ENCODE results near the gene TCHP. TPM values are rescaled to one million over a fixed set of nuclear protein-coding genes. Genes with fewer than 3 reads are reported as not detected.

Gene TCHP
- total and polyA plus RNA-seq, 2 of the 13 experiments (the other 11 are each of a cell fraction or from before 2014, with no cell fraction given): 6.7 to 12.2 TPM

- Histone ChIP-seq H4K20me1 (ENCODE audit: insufficient read depth, low read length) (no peaks in the 10 kb centered on the region), H3K27me3 (ENCODE audit: control insufficient read depth in 1 of 2, insufficient read depth in 2 of 2, low read length in 2 of 2) (no peaks in the 10 kb centered on the region), H3K9me3 (ENCODE audit: low read length) (no peaks in the 10 kb centered on the region), H3K9ac (ENCODE audit: insufficient read depth, low read depth, low read length) (no peak overlapping the region), H3K79me2 (ENCODE audit: insufficient read depth, low read length) (no peaks in the 10 kb centered on the region), H2AFZ (ENCODE audit: low read length) (no peak overlapping the region), H3K36me3 (replicated peaks in 1 of 2; ENCODE audit: control insufficient read depth in 1 of 2, insufficient read depth in 2 of 2, low read length in 2 of 2) (peaks cover 8 to 35% of the 10 kb centered on the region in 2 experiments), H3K4me1 (ENCODE audit: insufficient read depth, low read length) (peaks cover 44% of the 10 kb centered on the region), H3K27ac (ENCODE audit: extremely low read length, insufficient read depth, low read length) (no peak overlapping the region), H3K4me3 (replicated peaks in 1 of 3; ENCODE audit: insufficient read depth in 1 of 3, low read depth in 2 of 3, low read length in 3 of 3) (no peak overlapping the region), H3K4me2 (ENCODE audit: low read depth, low read length) (no peak overlapping the region)
- ChIA-PET CTCF (ENCODE audit: low intra/inter-chr PET ratio, low total read pairs) (no interaction called here), POLR2A (interaction anchor here (1.4 kb wide), 1 partner anchor 58 kb away, joined by 3 read pairs; the partner anchor contains the start of gene ANKRD13A)
- 96% methylated on average over 6 of the region's 6 CpGs for WGBS (ENCODE audit: low lambda C conversion rate)
- no TSS peak for BruUV-seq (replicated peaks)
- intact Hi-C loops (cut with micrococcal nuclease; ENCODE audit: unreplicated experiment): no loop called here
- ATAC-seq: no peak
- in situ Hi-C loops (cut with HindIII; ENCODE audit: extremely low pct_ligation_motif_present, low pct_unique_long_range_greater_than_20kb): no loop called here
- FAIRE-seq: no peak
- DNase-seq (ENCODE audit: low spot score): no peak
- TF ChIP-seq ZNF83 (CRISPR knock-in tag; IDR thresholded peaks at IDR 0.05; ENCODE audit: borderline replicate concordance) (no peak), TBX3 (IDR thresholded peaks at IDR 0.05; ENCODE audit: borderline replicate concordance) (no peak), FLYWCH1 (CRISPR knock-in tag; IDR thresholded peaks at IDR 0.05) (no peak), SMAD3 (CRISPR knock-in tag; IDR thresholded peaks at IDR 0.05) (no peak), ETS1 (CRISPR knock-in tag; IDR thresholded peaks at IDR 0.05) (no peak), ZNF781 (CRISPR knock-in tag; IDR thresholded peaks at IDR 0.05; ENCODE audit: borderline replicate concordance, not compliant biosample characterization) (no peak), MXD3 (CRISPR knock-in tag; IDR thresholded peaks at IDR 0.05) (no peak), GMEB2 (CRISPR knock-in tag; IDR thresholded peaks at IDR 0.05; ENCODE audit: low read depth) (no peak), ZNF841 (CRISPR knock-in tag; IDR thresholded peaks at IDR 0.05; ENCODE audit: borderline replicate concordance) (no peak)
- TF ChIP-seq, protein P1, sequence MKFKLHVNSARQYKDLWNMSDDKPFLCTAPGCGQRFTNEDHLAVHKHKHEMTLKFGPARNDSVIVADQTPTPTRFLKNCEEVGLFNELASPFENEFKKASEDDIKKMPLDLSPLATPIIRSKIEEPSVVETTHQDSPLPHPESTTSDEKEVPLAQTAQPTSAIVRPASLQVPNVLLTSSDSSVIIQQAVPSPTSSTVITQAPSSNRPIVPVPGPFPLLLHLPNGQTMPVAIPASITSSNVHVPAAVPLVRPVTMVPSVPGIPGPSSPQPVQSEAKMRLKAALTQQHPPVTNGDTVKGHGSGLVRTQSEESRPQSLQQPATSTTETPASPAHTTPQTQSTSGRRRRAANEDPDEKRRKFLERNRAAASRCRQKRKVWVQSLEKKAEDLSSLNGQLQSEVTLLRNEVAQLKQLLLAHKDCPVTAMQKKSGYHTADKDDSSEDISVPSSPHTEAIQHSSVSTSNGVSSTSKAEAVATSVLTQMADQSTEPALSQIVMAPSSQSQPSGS (CRISPR knock-in tag; IDR thresholded peaks at IDR 0.05): no peak
- TF ChIP-seq, protein P2, sequence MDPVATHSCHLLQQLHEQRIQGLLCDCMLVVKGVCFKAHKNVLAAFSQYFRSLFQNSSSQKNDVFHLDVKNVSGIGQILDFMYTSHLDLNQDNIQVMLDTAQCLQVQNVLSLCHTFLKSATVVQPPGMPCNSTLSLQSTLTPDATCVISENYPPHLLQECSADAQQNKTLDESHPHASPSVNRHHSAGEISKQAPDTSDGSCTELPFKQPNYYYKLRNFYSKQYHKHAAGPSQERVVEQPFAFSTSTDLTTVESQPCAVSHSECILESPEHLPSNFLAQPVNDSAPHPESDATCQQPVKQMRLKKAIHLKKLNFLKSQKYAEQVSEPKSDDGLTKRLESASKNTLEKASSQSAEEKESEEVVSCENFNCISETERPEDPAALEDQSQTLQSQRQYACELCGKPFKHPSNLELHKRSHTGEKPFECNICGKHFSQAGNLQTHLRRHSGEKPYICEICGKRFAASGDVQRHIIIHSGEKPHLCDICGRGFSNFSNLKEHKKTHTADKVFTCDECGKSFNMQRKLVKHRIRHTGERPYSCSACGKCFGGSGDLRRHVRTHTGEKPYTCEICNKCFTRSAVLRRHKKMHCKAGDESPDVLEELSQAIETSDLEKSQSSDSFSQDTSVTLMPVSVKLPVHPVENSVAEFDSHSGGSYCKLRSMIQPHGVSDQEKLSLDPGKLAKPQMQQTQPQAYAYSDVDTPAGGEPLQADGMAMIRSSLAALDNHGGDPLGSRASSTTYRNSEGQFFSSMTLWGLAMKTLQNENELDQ (CRISPR knock-in tag; IDR thresholded peaks at IDR 0.05; ENCODE audit: borderline replicate concordance): no peak
- TF ChIP-seq, protein P3, sequence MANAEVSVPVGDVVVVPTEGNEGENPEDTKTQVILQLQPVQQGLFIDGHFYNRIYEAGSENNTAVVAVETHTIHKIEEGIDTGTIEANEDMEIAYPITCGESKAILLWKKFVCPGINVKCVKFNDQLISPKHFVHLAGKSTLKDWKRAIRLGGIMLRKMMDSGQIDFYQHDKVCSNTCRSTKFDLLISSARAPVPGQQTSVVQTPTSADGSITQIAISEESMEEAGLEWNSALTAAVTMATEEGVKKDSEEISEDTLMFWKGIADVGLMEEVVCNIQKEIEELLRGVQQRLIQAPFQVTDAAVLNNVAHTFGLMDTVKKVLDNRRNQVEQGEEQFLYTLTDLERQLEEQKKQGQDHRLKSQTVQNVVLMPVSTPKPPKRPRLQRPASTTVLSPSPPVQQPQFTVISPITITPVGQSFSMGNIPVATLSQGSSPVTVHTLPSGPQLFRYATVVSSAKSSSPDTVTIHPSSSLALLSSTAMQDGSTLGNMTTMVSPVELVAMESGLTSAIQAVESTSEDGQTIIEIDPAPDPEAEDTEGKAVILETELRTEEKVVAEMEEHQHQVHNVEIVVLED (CRISPR knock-in tag; IDR thresholded peaks at IDR 0.05; ENCODE audit: borderline replicate concordance): no peak
- TF ChIP-seq, protein P4, sequence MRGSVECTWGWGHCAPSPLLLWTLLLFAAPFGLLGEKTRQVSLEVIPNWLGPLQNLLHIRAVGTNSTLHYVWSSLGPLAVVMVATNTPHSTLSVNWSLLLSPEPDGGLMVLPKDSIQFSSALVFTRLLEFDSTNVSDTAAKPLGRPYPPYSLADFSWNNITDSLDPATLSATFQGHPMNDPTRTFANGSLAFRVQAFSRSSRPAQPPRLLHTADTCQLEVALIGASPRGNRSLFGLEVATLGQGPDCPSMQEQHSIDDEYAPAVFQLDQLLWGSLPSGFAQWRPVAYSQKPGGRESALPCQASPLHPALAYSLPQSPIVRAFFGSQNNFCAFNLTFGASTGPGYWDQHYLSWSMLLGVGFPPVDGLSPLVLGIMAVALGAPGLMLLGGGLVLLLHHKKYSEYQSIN (CRISPR knock-in tag; IDR thresholded peaks at IDR 0.05; ENCODE audit: borderline replicate concordance): no peak
These were observed 40.4 kb downstream of the TCHP start for GRCh38 chr12:109940339-109940923.

Measured in HepG2 (cell line).